Kidney (tissue), 22 donors: ENCODE data around the gene SHISA8. TPM values are rescaled to one million over a fixed set of nuclear protein-coding genes. Genes with fewer than 3 reads are reported as not detected.

Experiments
- DNase-seq, 5 donors: peaks; one replicate each; pipeline ENCODE4 v3.0.0-alpha.2; 2013 to 2020
- FAIRE-seq: peaks from 2 replicates; lab custom pipeline; 2012; peaks lifted over from hg19 to GRCh38; lab: Jason Lieb, UNC
- H3K27ac ChIP-seq, 2 donors: one replicate each; pipeline ENCODE4 v1.7.0; 2013; ENCODE audit warnings: low read depth in 2 of 2, low read length in 2 of 2, inconsistent platforms in 1 of 2
- H3K27me3 ChIP-seq: one replicate; pipeline ENCODE4 v1.7.1; 2013; ENCODE audit warnings: low read length, inconsistent platforms; ENCODE audit not compliant: control insufficient read depth, insufficient read depth
- H3K36me3 ChIP-seq, 3 donors: one replicate each; pipeline versions ENCODE4 v1.7.0 to v1.7.1; 2013; ENCODE audit warnings: low read length in 3 of 3, control low read depth in 1 of 3, inconsistent platforms in 1 of 3; ENCODE audit not compliant: insufficient read depth in 3 of 3, control insufficient read depth in 2 of 3
- H3K4me1 ChIP-seq, 3 donors: one replicate each; pipeline versions ENCODE4 v1.7.0 to v1.7.1; 2013; ENCODE audit warnings: low read length in 3 of 3, inconsistent platforms in 1 of 3, low read depth in 1 of 3; ENCODE audit not compliant: control insufficient read depth in 2 of 3, insufficient read depth in 2 of 3
- H3K4me3 ChIP-seq, 3 donors: one replicate each; pipeline versions ENCODE4 v1.7.0 to v1.8.1; 2013; ENCODE audit warnings: low read length in 3 of 3, control low read depth in 1 of 3, inconsistent platforms in 1 of 3
- H3K9ac ChIP-seq, 3 donors: one replicate each; pipeline versions ENCODE4 v1.7.0 to v1.7.1; 2013; ENCODE audit warnings: low read length in 3 of 3, control low read depth in 1 of 3, inconsistent platforms in 1 of 3
- H3K9me3 ChIP-seq, 3 donors: one replicate each; pipeline versions ENCODE4 v1.7.0 to v1.7.1; 2013; ENCODE audit warnings: low read length in 3 of 3, control low read depth in 1 of 3, inconsistent platforms in 1 of 3; ENCODE audit not compliant: control insufficient read depth in 2 of 3, insufficient read depth in 1 of 3
- CTCF ChIP-seq: IDR thresholded peaks from 3 replicates; pipeline ENCODE4 v1.5.1; 2012; ENCODE audit warnings: mild to moderate bottlenecking, moderate library complexity, borderline replicate concordance; ENCODE audit not compliant: insufficient read depth; ENCODE audit errors: extremely low read depth
- intact Hi-C: fragments of 100-400 bp; cut with DNase I; formaldehyde crosslinking; loops from one replicate; pipeline ENCODE4 v1.11.1; 2022
- long read RNA-seq, 10 donors: library from polyadenylated mRNA in 1 of 10; unstranded in 1 of 10; transcript quantifications; one replicate each; pipeline ENCODE4 v2.0.0 and lab custom pipeline, GENCODE V29; 2021 to 2026
- polyA plus RNA-seq: library from polyadenylated mRNA; stranded (reverse); fragments of 350-450 nt; fragmentation: Illumina TruSeq; extraction: RNeasy Lipid Tissue Mini Kit (QIAGEN cat#74804); gene quantifications from one replicate; pipeline ENCODE4 v1.2.3, GENCODE V29; 2014; ENCODE audit warnings: low read depth, low replicate concordance; ENCODE audit not compliant: insufficient read depth
- total RNA-seq: library from RNA; stranded (reverse); fragmentation: NEBNext Ultra II Directional; extraction: Animal tissue kit (Norgen Biotek cat#: 25700); gene quantifications from one replicate; pipeline ENCODE4 v1.2.1, GENCODE V29; 2021
- donor health status: control.
- donor health status: control.
- donor health status: control.
- donor health status: control.
- donor health status: control.
- donor health status: DM: yes; HTN: yes; CAD: no.
- donor health status: Normal renal cell carcinoma (clear cell type).

The SHISA8 gene
- total RNA-seq (0.35 TPM), polyA plus RNA-seq (0.47 TPM)
- long read RNA-seq, donor 1, result 0 reads
- long read RNA-seq, donor 2, result 0 reads
- long read RNA-seq, donor 3, result 0 reads
- long read RNA-seq, donor 4, result 0 reads
- long read RNA-seq, donor 5, result 0 reads
- long read RNA-seq, donor 6, result 0 reads
- long read RNA-seq, donor 7, partial matches to known transcripts, result 0 of 1 reads
- long read RNA-seq, donor 7, other reads (novel, unspliced or antisense), result 1 of 1 reads
- long read RNA-seq, donor 8, result 0 reads
- long read RNA-seq, donor 9, result 0 reads
- long read RNA-seq, donor 10, result 0 reads

GRCh38 chr22:41915035-41915785 lies at the start of gene SHISA8:
Gene SHISA8, minus strand, starts transcription at chr22:41915074. Its CDS starts 407 bp downstream, at chr22:41914667.
- FAIRE-seq, result no peak
- no peak for TF ChIP-seq CTCF
- H3K27me3 ChIP-seq, result peaks cover 31% of the 10 kb centered on the region
- peak in 4 of 5 donors; percentile 77 to 90 (median 82) for DNase-seq
- H3K9me3 ChIP-seq, result no peaks in the 10 kb centered on the region
- H3K4me3 ChIP-seq, result no peak within 1 kb of the TSS
- intact Hi-C loops, result no loop called here
- H3K36me3 ChIP-seq, result no peaks in the 10 kb centered on the region
- H3K27ac ChIP-seq, result no peak within 1 kb of the TSS
- no peak within 1 kb of the TSS for H3K9ac ChIP-seq
- H3K4me1 ChIP-seq, result peaks cover 0 to 16% (median 0%) of the 10 kb centered on the region in 3 donors

- H3K9ac ChIP-seq, result no peak overlapping the region
- no peak for TF ChIP-seq CTCF
- peaks cover 0 to 4% (median 0%) of the 10 kb centered on the region in 3 donors for H3K4me1 ChIP-seq
- no peaks in the 10 kb centered on the region for H3K36me3 ChIP-seq
- intact Hi-C loops, result no loop called here
- no peak for DNase-seq
- H3K27ac ChIP-seq, result no peak overlapping the region
- no peaks in the 10 kb centered on the region for H3K9me3 ChIP-seq
- no peak overlapping the region for H3K4me3 ChIP-seq
- H3K27me3 ChIP-seq, result no peaks in the 10 kb centered on the region
- FAIRE-seq, result no peak
Observed at GRCh38 chr22:41964112-41964491, 49.2 kb upstream of the SHISA8 start.

GRCh38 chr22:41963453-41964111 lies 48.7 kb upstream of the SHISA8 start:
- Histone ChIP-seq H3K4me1 (peaks cover 0 to 4% (median 0%) of the 10 kb centered on the region in 3 donors), H3K27ac (no peak overlapping the region), H3K9ac (no peak overlapping the region), H3K9me3 (no peaks in the 10 kb centered on the region), H3K27me3 (no peaks in the 10 kb centered on the region), H3K36me3 (no peaks in the 10 kb centered on the region), H3K4me3 (no peak overlapping the region)
- DNase-seq (no peak), FAIRE-seq (no peak)
- intact Hi-C loops, result no loop called here
- TF ChIP-seq CTCF, result no peak
